ENCODE measurements around the gene LURAP1L.

LURAP1L gene

GRCh38 chr9:12784461-12785259 lies 9.8 kb downstream of the LURAP1L start:
- ChIA-PET POLR2A (interaction anchor here (2.0 kb wide), 1 partner anchor 9 kb away, joined by 17 read pairs; no protein-coding TSS in a partner anchor), CTCF (interaction anchor here (0.6 to 4.9 kb wide), 2 partner anchors 8 to 100 kb away, joined by 3 to 29 read pairs; partner anchors contain the start of gene LURAP1L)
- H3K9me3 ChIP-seq (ENCODE audit: control insufficient read depth, insufficient read depth, low read depth, low read length): no peaks in the 10 kb centered on the region
- H3K27ac ChIP-seq (ENCODE audit: extremely low read depth, low read depth, low read length): peak overlapping the region; percentile 86
- H3K4me1 ChIP-seq (ENCODE audit: control insufficient read depth, insufficient read depth, low read length): peaks cover 16% of the 10 kb centered on the region
- H3K4me3 ChIP-seq (ENCODE audit: low read depth, low read length): no peak overlapping the region
- no peaks in the 10 kb centered on the region for H3K36me3 ChIP-seq (ENCODE audit: control insufficient read depth in 2 of 2, insufficient read depth in 1 of 2, low read length in 2 of 2)
- TF ChIP-seq ZNF398 (tag by site-specific recombination; IDR thresholded peaks at IDR 0.05) (peak; percentile 51), ZNF155 (tag by site-specific recombination; IDR thresholded peaks at IDR 0.05) (no peak), ZNF184 (tag by site-specific recombination; IDR thresholded peaks at IDR 0.05) (no peak), REPIN1 (tag by site-specific recombination; IDR thresholded peaks at IDR 0.05; ENCODE audit: low read depth) (no peak), ZNF362 (tag by site-specific recombination; IDR thresholded peaks at IDR 0.05) (no peak), ZBTB48 (tag by site-specific recombination; IDR thresholded peaks at IDR 0.05) (peak; percentile 32; the same call in 1 of the 2 replicates), ZNF518A (tag by site-specific recombination; conservative IDR thresholded peaks at IDR 0.05; ENCODE audit: low read depth) (no peak), ZBTB44 (tag by site-specific recombination; IDR thresholded peaks at IDR 0.05) (no peak), ZNF148 (tag by site-specific recombination; IDR thresholded peaks at IDR 0.05; ENCODE audit: borderline replicate concordance) (no peak), ZBTB11 (tag by site-specific recombination; conservative IDR thresholded peaks at IDR 0.05; ENCODE audit: low read depth) (no peak), ZNF626 (tag by site-specific recombination; IDR thresholded peaks at IDR 0.05) (no peak), ZXDB (tag by site-specific recombination; IDR thresholded peaks at IDR 0.05) (peak; percentile 40; the same call in 1 of the 2 replicates), ZFP37 (tag by site-specific recombination; IDR thresholded peaks at IDR 0.05) (no peak), OSR2 (tag by site-specific recombination; IDR thresholded peaks at IDR 0.05) (peak; percentile 73), ZNF585B (tag by site-specific recombination; IDR thresholded peaks at IDR 0.05) (no peak), ELK4 (IDR thresholded peaks at IDR 0.05; ENCODE audit: borderline replicate concordance, low read depth, low read length) (no peak), HOXC10 (CRISPR knock-in tag; IDR thresholded peaks at IDR 0.05) (no peak), ZNF311 (tag by site-specific recombination; IDR thresholded peaks at IDR 0.05; ENCODE audit: borderline replicate concordance) (no peak), ZNF239 (tag by site-specific recombination; IDR thresholded peaks at IDR 0.05) (no peak)
